Hematopoietic multipotent progenitor cell (in vitro differentiated cells): Measurements from ENCODE around the gene ATF7IP. TPM values are rescaled to one million over a fixed set of nuclear protein-coding genes. Genes with fewer than 3 reads are reported as not detected.
"Not testable (repeated sequence)": the region's sequence is repeated elsewhere in the genome, so short reads cannot be mapped to it uniquely, and the experiment has no call there.

ENCODE experiments used
- DNase-seq, 3 donors: peaks; one replicate each; pipeline ENCODE4 v3.0.0-alpha.2; 2011 to 2015; ENCODE audit warnings: low read depth in 2 of 3, low spot score in 2 of 3
- total RNA-seq: library from RNA; depleted of rRNA; stranded (reverse); fragments of >200 nt; gene quantifications from one replicate; pipeline ENCODE4 v1.2.3, GENCODE V29; 2012

The ATF7IP gene, protein sequence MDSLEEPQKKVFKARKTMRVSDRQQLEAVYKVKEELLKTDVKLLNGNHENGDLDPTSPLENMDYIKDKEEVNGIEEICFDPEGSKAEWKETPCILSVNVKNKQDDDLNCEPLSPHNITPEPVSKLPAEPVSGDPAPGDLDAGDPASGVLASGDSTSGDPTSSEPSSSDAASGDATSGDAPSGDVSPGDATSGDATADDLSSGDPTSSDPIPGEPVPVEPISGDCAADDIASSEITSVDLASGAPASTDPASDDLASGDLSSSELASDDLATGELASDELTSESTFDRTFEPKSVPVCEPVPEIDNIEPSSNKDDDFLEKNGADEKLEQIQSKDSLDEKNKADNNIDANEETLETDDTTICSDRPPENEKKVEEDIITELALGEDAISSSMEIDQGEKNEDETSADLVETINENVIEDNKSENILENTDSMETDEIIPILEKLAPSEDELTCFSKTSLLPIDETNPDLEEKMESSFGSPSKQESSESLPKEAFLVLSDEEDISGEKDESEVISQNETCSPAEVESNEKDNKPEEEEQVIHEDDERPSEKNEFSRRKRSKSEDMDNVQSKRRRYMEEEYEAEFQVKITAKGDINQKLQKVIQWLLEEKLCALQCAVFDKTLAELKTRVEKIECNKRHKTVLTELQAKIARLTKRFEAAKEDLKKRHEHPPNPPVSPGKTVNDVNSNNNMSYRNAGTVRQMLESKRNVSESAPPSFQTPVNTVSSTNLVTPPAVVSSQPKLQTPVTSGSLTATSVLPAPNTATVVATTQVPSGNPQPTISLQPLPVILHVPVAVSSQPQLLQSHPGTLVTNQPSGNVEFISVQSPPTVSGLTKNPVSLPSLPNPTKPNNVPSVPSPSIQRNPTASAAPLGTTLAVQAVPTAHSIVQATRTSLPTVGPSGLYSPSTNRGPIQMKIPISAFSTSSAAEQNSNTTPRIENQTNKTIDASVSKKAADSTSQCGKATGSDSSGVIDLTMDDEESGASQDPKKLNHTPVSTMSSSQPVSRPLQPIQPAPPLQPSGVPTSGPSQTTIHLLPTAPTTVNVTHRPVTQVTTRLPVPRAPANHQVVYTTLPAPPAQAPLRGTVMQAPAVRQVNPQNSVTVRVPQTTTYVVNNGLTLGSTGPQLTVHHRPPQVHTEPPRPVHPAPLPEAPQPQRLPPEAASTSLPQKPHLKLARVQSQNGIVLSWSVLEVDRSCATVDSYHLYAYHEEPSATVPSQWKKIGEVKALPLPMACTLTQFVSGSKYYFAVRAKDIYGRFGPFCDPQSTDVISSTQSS
- total RNA-seq: 53.6 TPM

DNA sequence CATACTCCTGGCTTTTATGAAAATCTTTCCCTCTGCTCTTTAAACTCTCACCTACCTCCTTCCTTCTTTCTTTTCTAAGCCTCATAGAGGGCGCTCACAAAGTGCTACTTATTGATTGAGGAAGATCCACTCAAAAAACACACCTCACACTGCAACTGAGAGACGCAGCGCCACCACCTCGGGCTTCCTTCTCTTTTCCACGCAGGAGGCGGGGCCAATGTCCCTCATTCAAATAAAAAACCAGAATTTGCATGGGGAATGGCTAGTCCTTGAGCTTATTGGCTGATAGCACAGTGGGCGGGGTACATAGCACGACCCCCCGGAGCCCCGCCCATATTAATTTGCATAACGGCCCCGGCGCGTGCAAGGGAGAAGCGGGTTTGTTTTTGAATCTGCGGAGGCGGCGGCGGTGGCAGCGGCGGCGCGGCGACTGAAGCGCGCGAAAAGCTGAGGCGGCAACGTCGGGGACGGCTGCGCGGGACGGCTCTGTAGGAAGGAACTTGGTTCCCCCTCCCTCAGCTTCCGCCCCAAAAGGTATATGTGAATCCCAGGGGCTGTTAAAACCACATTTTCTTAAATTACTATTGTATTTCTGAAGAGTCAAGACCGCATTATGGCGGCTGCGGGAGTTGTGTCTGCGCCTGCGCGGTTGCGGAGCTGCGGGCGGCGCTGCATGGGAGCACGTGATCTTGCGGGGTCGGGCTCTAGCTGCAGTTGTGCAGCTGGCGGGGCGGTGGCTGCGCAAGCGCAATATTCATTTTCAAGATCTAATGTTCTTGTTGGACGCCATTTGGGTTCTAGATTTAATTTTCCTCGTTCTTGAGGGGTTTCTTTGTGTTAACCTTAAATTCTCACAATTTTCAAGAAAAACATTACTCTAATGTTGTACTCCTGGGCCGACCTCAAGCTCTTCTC, at the start of gene ATF7IP:
Gene ATF7IP, plus strand, starts transcription at position 389 of the 915 bp plus-strand sequence. CDS start 58,234 bp downstream, outside the sequence.
- peak; percentile 95 to 100 (median 99) for DNase-seq

DNA sequence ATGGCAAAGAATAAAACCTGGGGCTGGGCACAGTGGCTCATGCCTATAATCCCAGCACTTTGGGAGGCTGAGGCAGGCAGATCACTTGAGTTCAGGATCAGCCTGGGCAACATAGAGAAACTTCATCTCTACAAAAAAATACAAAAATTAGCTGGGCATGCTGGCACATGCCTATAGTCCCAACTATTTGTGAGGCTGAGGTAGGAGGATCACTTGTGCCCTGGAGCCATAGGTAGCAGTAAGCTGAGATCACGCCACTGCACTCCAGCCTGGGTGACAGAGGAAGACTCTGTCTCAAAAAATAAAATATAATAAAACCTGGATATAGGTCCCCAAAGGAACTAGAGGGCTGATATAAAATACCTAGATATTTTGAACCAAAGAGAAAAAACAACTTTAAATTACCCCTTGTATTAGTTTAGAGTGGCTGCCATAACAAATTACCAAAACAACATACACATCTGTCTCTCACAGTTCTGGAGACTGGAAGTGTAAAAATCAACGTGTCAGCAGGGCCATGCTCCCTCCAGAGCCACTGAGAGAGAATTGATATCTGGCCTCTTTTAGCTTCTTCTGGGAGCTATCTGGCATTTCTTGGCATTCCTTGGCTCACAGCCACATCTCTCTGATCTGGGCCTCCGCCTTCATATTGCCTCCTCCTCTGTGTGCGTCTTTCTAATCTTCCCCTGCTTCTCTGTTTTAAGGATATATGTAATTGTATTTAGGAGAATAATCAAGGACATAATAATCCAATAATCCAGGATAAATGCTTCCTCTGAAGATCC, 47.9 kb upstream of the ATF7IP start:
- no peak for DNase-seq

DNA sequence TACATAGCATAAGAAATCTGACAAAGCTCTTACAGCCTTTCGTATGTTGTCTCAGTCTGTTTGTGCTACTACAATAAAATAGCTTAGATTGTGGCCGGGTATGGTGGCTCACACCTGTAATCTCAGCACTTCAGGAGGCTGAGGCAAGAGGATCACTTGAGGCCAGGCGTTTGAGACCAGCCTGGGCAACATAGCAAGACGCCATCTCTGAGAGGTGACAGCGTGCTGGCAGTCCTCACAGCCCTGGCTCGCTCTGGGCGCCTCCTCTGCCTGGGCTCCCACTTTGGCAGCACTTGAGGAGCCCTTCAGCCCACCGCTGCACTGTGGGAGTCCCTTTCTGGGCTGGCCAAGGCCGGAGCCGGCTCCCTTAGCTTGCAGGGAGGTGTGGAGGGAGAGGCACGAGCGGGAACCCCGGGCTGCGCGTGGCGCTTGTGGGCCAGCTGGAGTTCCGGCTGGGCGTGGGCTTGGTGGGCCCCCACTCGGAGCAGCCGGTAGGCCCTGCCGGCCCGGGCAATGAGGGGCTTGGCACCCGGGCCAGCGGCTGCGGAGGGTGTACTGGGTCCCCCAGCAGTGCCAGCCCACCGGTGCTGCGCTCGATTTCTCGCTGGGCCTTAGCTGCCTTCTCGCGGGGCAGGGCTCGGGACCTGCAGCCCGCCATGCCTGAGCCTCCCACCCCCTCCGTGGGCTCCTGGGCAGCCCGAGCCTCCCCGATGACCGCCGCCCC, 45.6 kb upstream of the ATF7IP start:
- not testable (repeated sequence) for DNase-seq

DNA sequence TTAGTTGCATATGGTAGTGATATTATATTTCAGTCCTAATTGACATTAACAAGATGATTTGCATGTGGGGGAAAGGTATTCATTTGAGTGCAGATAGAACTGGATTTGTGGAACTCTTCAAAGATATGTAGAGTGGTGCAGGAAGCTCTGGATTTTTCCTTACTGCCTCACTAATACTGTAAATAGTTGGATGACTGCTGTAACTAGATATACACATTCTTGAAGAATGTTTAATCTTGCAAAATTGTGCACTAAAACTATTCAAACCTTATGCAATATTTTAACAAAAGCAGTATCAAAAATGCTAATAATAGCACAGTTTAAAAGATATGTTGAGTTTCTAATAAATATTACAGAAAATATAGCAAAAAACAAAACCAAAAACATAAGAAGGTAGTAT, 43.1 kb upstream of the ATF7IP start:
- no peak for DNase-seq

DNA sequence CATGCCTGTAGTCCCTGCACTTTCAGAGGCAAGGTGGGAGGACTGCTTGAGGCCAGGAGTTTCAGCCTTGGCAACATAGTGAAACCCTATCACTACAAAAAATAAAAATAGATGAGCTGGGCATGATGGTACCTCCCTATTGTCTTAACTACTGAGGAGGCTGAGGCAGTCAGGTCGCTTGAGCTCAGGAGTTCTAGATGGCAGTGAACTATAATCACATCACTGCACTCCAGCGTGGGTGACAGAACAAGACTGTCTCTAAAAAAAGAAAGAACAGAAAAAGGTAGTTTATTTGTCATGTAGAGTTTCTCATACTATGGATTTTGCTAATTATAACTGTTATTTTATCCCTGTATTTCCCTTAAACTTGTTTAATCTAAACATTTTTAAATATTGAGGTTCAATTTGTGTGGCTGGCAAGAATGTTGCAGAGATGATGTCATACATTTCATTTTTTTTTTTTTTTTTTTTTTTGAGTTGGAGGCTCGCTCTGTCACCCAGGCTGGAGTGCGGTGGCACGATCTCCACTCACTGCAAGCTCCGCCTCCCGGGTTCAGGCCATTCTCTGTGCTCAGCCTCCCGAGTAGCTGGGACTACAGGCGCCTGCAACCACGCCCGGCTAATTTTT, 39.7 kb upstream of the ATF7IP start:
- no peak for DNase-seq

DNA sequence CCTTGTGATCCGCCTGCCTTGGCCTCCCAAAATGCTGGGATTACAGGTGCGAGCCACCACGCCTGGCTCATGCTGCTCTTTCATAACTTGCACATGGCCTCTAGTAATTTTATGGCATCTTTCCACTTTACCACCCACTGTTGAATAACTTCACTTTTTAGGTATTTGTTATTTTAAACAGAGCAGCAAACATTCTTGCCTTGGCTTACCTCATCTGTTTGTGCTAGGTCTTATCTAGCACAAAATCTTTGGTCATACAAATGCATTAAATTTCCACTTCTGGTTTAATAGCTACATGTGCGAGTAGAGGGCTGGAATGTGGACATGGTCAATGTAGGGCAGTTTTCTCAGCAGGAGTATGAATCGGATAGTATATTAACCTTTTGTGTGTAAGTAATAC, 38.8 kb upstream of the ATF7IP start:
- no peak for DNase-seq

DNA sequence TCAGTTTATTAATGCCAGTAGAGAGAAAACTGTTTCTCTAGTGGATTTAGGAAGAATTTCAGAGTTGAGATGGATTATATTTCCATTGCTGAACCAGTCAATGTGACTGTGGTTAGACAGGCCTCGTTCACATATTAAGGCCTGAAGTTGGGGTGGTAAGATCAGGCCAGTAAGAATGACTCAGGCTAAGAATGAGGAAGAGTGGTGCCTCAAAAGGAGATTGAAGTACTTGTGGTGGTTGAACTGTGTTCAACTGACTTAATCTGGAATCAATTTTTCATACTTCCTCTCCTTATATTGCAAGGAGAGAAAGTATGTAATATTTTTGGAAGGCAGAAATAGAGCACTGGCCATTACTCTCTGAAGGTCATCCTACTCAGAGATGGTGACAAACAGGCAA, 37.8 kb upstream of the ATF7IP start:
- DNase-seq: peak in 2 of 3 donors; percentile 39 to 82

DNA sequence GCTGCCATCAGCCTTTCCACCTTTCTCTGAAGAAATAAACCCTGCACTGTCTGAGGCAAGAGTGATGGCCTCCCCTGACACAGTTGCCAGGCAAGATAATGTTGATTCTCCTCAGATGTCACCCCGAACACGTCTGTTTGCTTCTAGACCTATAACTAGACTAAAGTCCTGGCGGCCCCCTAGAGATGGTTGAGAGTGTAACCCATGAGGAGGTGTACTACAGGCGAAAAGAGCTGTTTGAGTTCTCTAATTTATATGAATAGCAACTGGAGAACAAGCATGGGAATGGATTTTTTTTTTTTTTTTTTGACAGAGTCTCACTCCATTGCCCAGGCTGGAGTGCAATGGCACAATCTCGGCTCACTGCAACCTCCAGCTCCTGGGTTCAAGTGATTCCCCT, 33.0 kb upstream of the ATF7IP start:
- no peak for DNase-seq

DNA sequence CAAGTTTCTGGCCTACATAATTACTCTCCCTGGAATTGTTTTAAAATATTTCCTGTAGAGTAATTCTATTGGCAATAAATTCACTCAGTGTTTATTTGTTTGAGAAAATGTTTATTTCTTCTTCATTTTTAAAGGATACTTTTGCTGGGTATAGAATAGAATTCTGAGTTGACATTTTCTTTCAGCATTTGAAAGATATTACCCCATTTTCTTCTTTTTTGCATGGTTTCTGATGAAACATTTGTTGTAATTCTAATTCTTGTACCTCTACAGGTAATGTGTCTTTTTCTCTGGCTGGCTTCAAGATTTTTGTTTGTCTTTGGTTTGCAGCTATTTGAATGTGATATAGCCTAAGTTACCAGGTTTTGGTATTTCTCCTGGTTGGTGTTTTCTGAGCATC, 25.1 kb upstream of the ATF7IP start:
- DNase-seq: no peak

DNA sequence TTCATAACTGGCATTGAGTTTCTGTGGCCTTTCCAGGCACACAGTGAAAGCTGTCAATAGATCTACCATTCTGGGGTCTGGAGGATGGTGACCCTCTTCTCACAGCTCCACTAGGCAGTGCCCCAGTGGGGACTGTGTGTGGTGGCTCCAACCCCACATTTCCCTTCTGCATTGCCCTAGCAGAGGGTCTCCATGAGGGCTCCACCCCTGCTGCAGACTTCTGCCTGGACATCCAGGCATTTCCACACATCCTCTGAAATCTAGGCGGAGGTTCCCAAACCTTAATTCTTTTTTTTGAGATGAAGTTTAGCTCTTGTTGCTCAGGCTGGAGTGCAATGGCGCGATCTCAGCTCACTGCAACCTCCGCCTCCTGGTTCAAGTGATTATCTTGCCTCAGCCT, 14.0 kb upstream of the ATF7IP start:
- not testable (repeated sequence) for DNase-seq

DNA sequence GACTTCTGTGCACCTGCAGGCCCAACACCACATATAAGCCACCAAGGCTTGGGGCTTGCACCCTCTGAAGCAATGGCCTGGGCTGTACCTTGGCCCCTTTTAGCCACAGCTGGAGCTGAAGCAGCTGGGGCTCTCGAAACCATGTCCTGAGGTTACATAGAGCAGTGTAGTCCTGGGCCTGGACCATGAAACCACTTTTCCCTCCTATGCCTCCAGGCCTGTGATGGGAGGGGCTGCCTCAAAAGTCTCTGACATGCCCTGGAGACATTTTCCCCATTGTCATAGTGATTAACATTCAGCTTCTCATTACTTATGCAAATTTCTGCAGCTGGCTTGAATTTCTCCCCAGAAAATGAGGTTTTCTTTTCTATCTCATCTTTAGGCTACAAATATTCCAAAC, 13.4 kb upstream of the ATF7IP start:
- DNase-seq: not testable (repeated sequence)

DNA sequence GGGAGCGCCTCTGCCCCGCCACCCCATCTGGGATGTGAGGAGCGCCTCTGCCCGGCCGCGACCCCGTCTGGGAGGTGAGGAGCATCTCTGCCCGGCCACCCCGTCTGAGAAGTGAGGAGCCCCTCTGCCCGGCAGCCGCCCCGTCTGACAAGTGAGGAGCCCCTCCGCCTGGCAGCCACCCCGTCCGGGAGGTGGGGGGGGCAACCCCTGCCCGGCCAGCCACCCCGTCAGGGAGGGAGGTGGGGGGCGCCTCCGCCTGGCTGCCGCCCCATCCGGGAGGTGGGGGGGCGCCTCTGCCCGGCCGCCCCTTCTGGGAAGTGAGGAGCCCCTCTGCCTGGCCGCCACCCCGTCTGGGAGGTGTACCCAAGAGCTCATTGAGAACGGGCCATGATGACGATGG, 10.8 kb upstream of the ATF7IP start:
- not testable (repeated sequence) for DNase-seq

DNA sequence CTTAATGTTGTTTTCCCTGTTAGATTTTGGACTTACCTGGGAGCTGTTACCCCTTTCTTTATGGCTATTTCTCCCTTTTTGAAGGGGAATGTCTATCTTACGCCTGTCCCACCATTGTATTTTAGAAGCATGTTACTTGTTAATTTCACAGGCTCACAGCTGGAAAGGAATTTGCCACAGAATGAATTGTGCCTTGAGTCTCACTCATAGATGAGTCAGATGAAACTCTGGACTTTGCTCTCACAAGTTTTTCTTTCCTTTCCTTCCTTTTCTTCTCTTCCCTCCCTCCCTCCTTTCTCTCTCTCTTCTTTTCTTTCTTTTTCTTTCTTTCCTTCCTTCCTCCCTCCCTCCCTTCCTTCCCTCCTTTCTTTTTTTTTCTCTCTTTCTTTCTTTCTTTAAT, 9.3 kb upstream of the ATF7IP start:
- DNase-seq: no peak

DNA sequence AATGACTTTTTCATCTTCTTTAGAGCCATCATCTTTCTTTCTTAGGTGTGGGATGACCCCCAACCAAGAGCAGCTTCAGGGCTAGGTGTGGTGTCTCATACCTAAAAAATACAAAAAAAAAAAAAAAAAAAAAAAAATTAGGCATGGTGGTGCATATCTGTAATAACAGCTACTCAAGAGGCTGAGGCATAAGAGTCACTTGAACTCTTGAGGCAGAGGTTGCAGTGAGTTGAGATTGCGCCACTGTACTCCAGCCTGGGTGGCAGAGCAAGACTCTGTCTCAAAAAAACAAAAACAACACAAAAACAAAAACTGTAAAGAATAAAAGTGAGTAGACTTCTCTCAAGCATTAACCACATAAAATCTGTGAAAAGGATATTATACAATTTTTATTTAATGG, 8.0 kb upstream of the ATF7IP start:
- no peak for DNase-seq

DNA sequence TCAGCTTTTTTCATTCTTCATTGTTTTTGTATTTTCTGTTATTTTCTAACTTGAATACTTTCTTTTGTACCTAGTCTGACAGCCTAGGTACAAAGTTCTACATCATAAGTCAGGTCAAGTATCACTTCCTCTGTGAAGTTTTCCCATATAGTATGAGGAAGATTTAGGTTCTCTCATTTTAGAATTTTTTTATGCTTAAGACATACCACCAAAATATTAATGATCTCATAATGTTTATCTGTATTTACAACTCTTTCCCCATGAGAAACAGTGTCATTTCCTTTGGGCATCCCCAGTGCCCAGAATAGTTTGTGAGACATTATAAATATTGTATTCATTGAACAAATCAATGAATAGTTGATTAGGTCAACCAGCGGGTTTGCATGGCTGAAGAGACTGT, 3.1 kb upstream of the ATF7IP start:
- no peak for DNase-seq

DNA sequence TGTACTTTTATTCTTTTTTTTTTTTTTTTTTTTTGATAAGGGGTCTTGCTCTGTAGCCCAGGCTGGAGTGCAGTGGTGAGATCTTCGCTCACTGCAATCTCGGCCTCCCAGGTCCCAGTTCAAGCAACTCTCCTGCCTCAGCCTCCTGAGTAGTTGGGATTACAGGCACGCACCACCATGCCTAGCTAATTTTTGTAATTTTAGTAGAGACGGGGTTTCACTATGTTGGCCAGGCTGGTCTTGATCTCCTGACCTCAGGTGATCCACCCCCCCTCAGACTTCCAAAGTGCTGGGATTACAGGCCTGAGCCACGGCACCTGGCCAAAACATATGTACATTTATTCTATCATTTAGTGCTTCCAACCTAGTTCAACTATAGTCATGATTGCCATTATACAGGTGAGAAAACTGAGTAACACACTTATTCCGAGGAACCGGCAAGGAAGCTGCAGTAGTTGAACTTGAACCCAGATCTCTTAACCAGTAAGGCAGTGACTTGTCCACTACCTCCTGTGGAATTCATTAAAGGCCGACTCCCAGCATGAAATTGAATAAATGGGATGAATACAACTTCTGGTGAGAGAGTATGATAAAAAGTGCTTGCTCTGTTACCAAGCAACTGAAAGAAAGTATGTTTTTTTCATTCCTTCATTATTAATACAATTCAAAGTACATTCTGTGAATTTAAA, 755 bp upstream of the ATF7IP start:
- no peak for DNase-seq
